H9 (cell line): ENCODE measurements around the gene ARMC9. TPM values are rescaled to one million over a fixed set of nuclear protein-coding genes. Genes with fewer than 3 reads are reported as not detected.

Source experiments
- DNase-seq: peaks from one replicate; pipeline ENCODE4 v3.0.0-alpha.2; 2017
- H2AFZ ChIP-seq: one replicate; pipeline ENCODE4 v1.6.1; 2013; ENCODE audit warnings: mild to moderate bottlenecking, low read length, control low read depth, moderate library complexity
- H2AK5ac ChIP-seq: 2 replicates; pipeline ENCODE4 v1.6.1; 2013; ENCODE audit warnings: low read length, control low read depth, mixed read lengths; ENCODE audit not compliant: insufficient read length
- H2BK120ac ChIP-seq: one replicate; pipeline ENCODE4 v1.6.1; 2013; ENCODE audit warnings: low read depth, mild to moderate bottlenecking, low read length, control low read depth, inconsistent platforms; ENCODE audit not compliant: poor library complexity, severe bottlenecking
- H2BK12ac ChIP-seq: 2 replicates; pipeline ENCODE4 v1.6.1; 2013; ENCODE audit warnings: low read length, control low read depth, mixed read lengths, low read depth; ENCODE audit not compliant: insufficient read length
- H2BK15ac ChIP-seq: 2 replicates; pipeline ENCODE4 v1.6.1; 2013; ENCODE audit warnings: low read depth, low read length, control low read depth
- H2BK20ac ChIP-seq: one replicate; pipeline ENCODE4 v1.6.1; 2013; ENCODE audit warnings: low read depth, mild to moderate bottlenecking, low read length, control low read depth, inconsistent platforms; ENCODE audit not compliant: poor library complexity, severe bottlenecking
- H2BK5ac ChIP-seq: 2 replicates; pipeline ENCODE4 v1.6.1; 2013; ENCODE audit warnings: low read length, control low read depth, mixed read lengths; ENCODE audit not compliant: insufficient read length
- H3K14ac ChIP-seq: 2 replicates; pipeline ENCODE4 v1.6.1; 2013; ENCODE audit warnings: low read length, control low read depth; ENCODE audit not compliant: insufficient read depth
- H3K18ac ChIP-seq: 2 replicates; pipeline ENCODE4 v1.6.1; 2013; ENCODE audit warnings: low read depth, mild to moderate bottlenecking, mixed read lengths, low read length, control low read depth; ENCODE audit not compliant: insufficient read length
- H3K23ac ChIP-seq: 2 replicates; pipeline ENCODE4 v1.6.1; 2013; ENCODE audit warnings: low read length, control low read depth, mixed read lengths, low read depth; ENCODE audit not compliant: insufficient read length
- H3K23me2 ChIP-seq: 2 replicates; pipeline ENCODE4 v1.6.1; 2013; ENCODE audit warnings: low read depth, mild to moderate bottlenecking, mixed read lengths, low read length, control low read depth; ENCODE audit not compliant: insufficient read length, poor library complexity, severe bottlenecking
- H3K27ac ChIP-seq: 2 replicates; pipeline ENCODE4 v1.5.1; 2013; ENCODE audit warnings: low read length, control low read depth, mixed read lengths, low read depth; ENCODE audit not compliant: insufficient read length
- H3K27me3 ChIP-seq: 2 replicates; pipeline ENCODE4 v1.6.1; 2013; ENCODE audit warnings: low read length, control low read depth, inconsistent platforms; ENCODE audit not compliant: insufficient read depth
- H3K4ac ChIP-seq: 2 replicates; pipeline ENCODE4 v1.6.1; 2013; ENCODE audit warnings: low read depth, mild to moderate bottlenecking, control low read depth, inconsistent platforms, low read length, moderate library complexity
- H3K4me1 ChIP-seq: 2 replicates; pipeline ENCODE4 v1.6.1; 2013; ENCODE audit warnings: low read length, control low read depth, inconsistent platforms; ENCODE audit not compliant: insufficient read depth
- H3K4me2 ChIP-seq: 2 replicates; pipeline ENCODE4 v1.6.1; 2013; ENCODE audit warnings: low read length, control low read depth, mixed read lengths; ENCODE audit not compliant: insufficient read length, insufficient read depth
- H3K56ac ChIP-seq: 2 replicates; pipeline ENCODE4 v1.6.1; 2013; ENCODE audit warnings: low read depth, mild to moderate bottlenecking, mixed read lengths, low read length, control low read depth; ENCODE audit not compliant: insufficient read length
- H3K79me1 ChIP-seq: 2 replicates; pipeline ENCODE4 v1.6.1; 2013; ENCODE audit warnings: low read depth, mild to moderate bottlenecking, moderate library complexity, low read length, control low read depth, inconsistent platforms; ENCODE audit not compliant: insufficient read depth, poor library complexity, severe bottlenecking
- H3K79me2 ChIP-seq: 2 replicates; pipeline ENCODE4 v1.6.1; 2013; ENCODE audit warnings: low read length, control low read depth, inconsistent platforms; ENCODE audit not compliant: insufficient read depth
- H3K9ac ChIP-seq: 2 replicates; pipeline ENCODE4 v1.6.1; 2013; ENCODE audit warnings: low read length, control low read depth, mixed read lengths; ENCODE audit not compliant: insufficient read length; ENCODE audit errors: extremely low read depth
- H3K9me3 ChIP-seq: one replicate; pipeline ENCODE4 v1.6.1; 2013; ENCODE audit warnings: low read depth, low read length, inconsistent platforms; ENCODE audit not compliant: control insufficient read depth
- H3T11ph ChIP-seq: one replicate; pipeline ENCODE4 v1.6.1; 2013; ENCODE audit warnings: mild to moderate bottlenecking, low read length, control low read depth, inconsistent platforms
- H4K20me1 ChIP-seq: one replicate; pipeline ENCODE4 v1.6.1; 2013; ENCODE audit not compliant: control insufficient read depth, insufficient read length, insufficient read depth
- H4K5ac ChIP-seq: 2 replicates; pipeline ENCODE4 v1.6.1; 2013; ENCODE audit warnings: low read depth, mild to moderate bottlenecking, mixed read lengths, low read length, control low read depth; ENCODE audit not compliant: insufficient read length
- H4K8ac ChIP-seq: replicated peaks from 2 replicates; pipeline ENCODE4 v1.6.1; 2013; ENCODE audit warnings: low read length, control low read depth, mixed read lengths, low read depth; ENCODE audit not compliant: insufficient read length
- H4K91ac ChIP-seq: 2 replicates; pipeline ENCODE4 v1.6.1; 2013; ENCODE audit warnings: low read depth, mild to moderate bottlenecking, moderate library complexity, mixed read lengths, low read length, control low read depth; ENCODE audit not compliant: insufficient read length
- H3K27ac Mint-ChIP-seq, 3 experiments: 2 replicates in 2 of 3; 3 replicates in 1 of 3; pipeline ENCODE4 v1.8.0; 2020 to 2021; ENCODE audit warnings: mixed read lengths in 3 of 3, mild to moderate bottlenecking in 1 of 3, moderate library complexity in 1 of 3
- H3K27me3 Mint-ChIP-seq: 2 replicates; pipeline ENCODE4 v1.8.0; 2021; ENCODE audit warnings: low read depth, mild to moderate bottlenecking, moderate library complexity, mixed read lengths
- H3K36me3 Mint-ChIP-seq, 3 experiments: 2 replicates in 2 of 3; 3 replicates in 1 of 3; pipeline ENCODE4 v1.8.0; 2020 to 2021; ENCODE audit warnings: low read depth in 3 of 3, mixed read lengths in 3 of 3; ENCODE audit not compliant: insufficient read depth in 1 of 3
- H3K4me1 Mint-ChIP-seq, 2 experiments: 2 replicates each; pipeline ENCODE4 v1.8.0; 2020; ENCODE audit warnings: mixed read lengths in 2 of 2
- H3K4me3 Mint-ChIP-seq, 2 experiments: 2 replicates in 1 of 2; 3 replicates in 1 of 2; pipeline ENCODE4 v1.8.0; 2020 to 2021; ENCODE audit warnings: mild to moderate bottlenecking in 2 of 2, mixed read lengths in 2 of 2, moderate library complexity in 1 of 2
- H3K9me3 Mint-ChIP-seq, 2 experiments: 2 replicates in 1 of 2; 3 replicates in 1 of 2; pipeline ENCODE4 v1.8.0; 2020; ENCODE audit warnings: mild to moderate bottlenecking in 2 of 2, mixed read lengths in 2 of 2, moderate library complexity in 1 of 2
- CTCF ChIP-seq: fragments of 200-600 bp; sonication (generic); conservative IDR thresholded peaks from 3 replicates; pipeline ENCODE4 v1.8.0; 2021; ENCODE audit warnings: antibody characterized with exemption, mild to moderate bottlenecking
- WGBS: extraction: QIAGEN DNeasy Blood & Tissue Kit; methylation state at CpG from one replicate; pipeline ENCODE4 v1.1.7; 2013; ENCODE audit warnings: missing lambda C conversion rate, low lambda C conversion rate, mixed read lengths; ENCODE audit not compliant: insufficient read length; ENCODE audit errors: extremely low coverage; 5-methylcytosine and 5-hydroxymethylcytosine counted together
- total RNA-seq: library from RNA; stranded (reverse); gene quantifications from 2 replicates; pipeline ENCODE4 v1.2.1, GENCODE V29; 2021

Gene ARMC9
- total RNA-seq, 1 experiment from 2014 or later, result 37.6 TPM

- no peaks in the 10 kb centered on the region for H3K4me1 Mint-ChIP-seq
- Histone ChIP-seq H3K79me2 (no peaks in the 10 kb centered on the region), H3K23me2 (no peaks in the 10 kb centered on the region), H3K4me2 (no peak overlapping the region), H3K79me1 (no peaks in the 10 kb centered on the region), H3K14ac (no peak overlapping the region), H2AFZ (no peak overlapping the region), H2BK12ac (no peak overlapping the region), H2BK5ac (no peak overlapping the region), H3K18ac (no peak overlapping the region), H4K8ac (no peak overlapping the region), H3K9ac (no peak overlapping the region), H4K91ac (no peak overlapping the region), H4K5ac (no peak overlapping the region), H2AK5ac (no peak overlapping the region), H3T11ph (no peak overlapping the region), H3K4me1 (no peaks in the 10 kb centered on the region), H3K4ac (no peak overlapping the region), H3K27me3 (no peaks in the 10 kb centered on the region), H3K9me3 (no peaks in the 10 kb centered on the region), H3K27ac (no peak overlapping the region), H4K20me1 (no peaks in the 10 kb centered on the region), H2BK120ac (no peak overlapping the region), H3K56ac (no peak overlapping the region), H2BK20ac (no peak overlapping the region), H3K23ac (no peak overlapping the region), H2BK15ac (no peak overlapping the region)
- H3K27me3 Mint-ChIP-seq, result no peaks in the 10 kb centered on the region
- H3K36me3 Mint-ChIP-seq, result peaks cover 14 to 64% (median 39%) of the 10 kb centered on the region in 3 experiments; a peak in 6 of 7 replicates
- H3K27ac Mint-ChIP-seq, result no peak overlapping the region; a peak in 1 of 7 replicates
- DNase-seq, result no peak
- no CpG with 5 or more reads among the region's 2 CpGs for WGBS
- H3K4me3 Mint-ChIP-seq, result no peak overlapping the region
- TF ChIP-seq CTCF, result no peak
- no peaks in the 10 kb centered on the region for H3K9me3 Mint-ChIP-seq
Measured at GRCh38 chr2:231276987-231277386, 78.6 kb downstream of the ARMC9 start.
